GM19468 (cell line): ENCODE results near the gene KLF11.

Experiments used
- ATAC-seq: cut with Tn5 transposase; IDR thresholded peaks from one replicate; pipeline ENCODE4 v1.9.1; 2021; ENCODE audit warnings: mild to moderate bottlenecking, moderate library complexity, moderate number of reproducible peaks; ENCODE audit not compliant: unreplicated experiment; ENCODE audit errors: extremely low read depth

Gene KLF11

DNA sequence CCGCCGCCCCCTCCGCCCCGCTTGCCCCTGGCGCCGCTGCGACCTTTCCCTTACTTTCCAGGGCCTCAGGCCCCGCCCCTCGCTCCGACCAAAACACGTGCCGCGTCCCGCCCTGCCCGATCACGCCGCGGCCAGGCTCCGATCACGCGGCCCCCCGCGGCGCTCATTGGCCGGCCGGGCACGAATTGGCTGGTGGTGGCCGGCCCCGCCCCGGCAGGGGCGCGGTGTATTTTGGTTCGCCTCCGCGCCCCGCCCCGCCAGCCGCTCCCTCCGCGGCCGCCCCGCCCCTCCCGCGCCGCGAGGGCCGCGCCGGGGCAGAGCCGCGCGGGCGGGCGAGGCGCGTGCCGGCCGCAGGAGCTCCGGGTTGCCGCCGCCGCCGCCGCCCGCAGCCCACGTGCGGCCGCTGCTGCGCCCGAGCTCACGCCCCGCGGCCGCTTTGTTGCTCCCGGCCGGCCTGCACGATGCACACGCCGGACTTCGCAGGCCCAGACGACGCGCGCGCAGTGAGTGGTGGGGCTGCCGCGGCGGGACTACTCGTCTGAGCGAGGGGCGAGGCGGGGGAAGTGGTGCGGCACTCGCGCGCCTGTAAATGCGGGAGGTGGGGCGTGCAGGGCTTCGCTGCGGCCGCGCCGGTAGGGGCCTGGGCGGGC is at the start of gene KLF11:
KLF11 (plus strand) TSS at position 295 of the 650 bp plus-strand sequence; CDS start at position 462, 167 bp downstream.
- ATAC-seq, result peak; percentile 58

DNA sequence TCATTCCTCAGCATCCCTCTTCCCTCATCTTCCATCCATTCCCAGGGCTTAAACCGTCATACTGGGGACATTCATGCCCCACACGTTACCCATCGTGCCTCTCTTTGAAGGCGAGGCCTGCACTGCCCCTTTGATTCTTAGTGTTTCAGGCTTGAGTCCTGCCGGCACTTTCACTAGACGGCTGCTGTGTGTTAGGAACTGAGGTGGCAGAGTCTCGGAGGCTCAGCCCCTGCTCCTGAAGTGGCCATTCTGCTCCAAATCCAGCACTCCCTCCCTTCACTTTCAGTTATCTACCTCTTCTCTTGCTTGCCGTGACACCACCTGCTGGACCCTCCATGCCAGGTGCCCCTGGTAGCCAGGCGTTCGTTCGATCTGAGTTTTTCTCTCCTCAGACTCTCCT is 48.9 kb upstream of the KLF11 start:
- ATAC-seq, result no peak

DNA sequence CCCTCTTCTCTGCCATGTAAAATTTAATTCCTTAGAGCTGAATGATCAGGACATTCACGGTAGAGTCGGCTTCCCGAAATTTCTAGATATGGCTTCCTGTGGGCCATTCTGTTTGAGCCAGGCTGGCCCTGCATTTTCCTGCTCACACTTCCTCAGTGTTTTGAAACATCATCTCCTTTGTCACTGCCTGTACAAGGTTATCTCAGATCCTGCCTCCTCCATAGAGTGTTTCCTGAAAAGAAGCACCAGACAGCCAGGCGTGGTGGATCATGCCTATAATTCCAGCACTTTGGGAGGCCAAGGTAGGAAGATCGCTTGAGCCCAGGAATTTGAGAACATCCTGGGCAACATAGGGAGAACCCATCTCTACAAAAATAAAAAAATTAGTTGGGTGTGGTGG is 48.3 kb upstream of the KLF11 start:
- no peak for ATAC-seq

- no peak for ATAC-seq
Measured at GRCh38 chr2:9996321-9996720, 47.0 kb upstream of the KLF11 start.

DNA sequence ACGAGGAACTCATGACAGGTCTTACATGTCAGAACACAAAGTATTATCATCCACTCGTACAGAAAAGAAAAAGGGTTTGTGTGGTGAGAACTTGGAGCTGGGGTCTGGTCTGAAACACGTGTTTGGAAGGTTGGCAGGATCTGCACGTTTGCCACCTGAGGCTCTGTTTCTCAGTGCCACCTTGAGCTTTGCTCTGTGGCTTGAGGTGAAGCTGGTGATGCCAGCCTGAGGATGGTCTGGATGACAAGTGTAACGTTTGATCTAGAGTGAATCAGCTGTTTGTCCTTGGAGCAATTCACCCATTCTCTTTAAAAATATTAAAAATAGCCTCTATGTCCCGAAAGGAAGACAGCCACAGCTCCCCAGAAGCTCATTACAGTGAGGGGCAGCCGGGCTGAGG is 45.4 kb upstream of the KLF11 start:
- no peak for ATAC-seq

- no peak for ATAC-seq
Measured at GRCh38 chr2:9998916-9999654, 44.3 kb upstream of the KLF11 start.

- ATAC-seq, result no peak
Measured at GRCh38 chr2:9999693-10000092, 43.7 kb upstream of the KLF11 start.

DNA sequence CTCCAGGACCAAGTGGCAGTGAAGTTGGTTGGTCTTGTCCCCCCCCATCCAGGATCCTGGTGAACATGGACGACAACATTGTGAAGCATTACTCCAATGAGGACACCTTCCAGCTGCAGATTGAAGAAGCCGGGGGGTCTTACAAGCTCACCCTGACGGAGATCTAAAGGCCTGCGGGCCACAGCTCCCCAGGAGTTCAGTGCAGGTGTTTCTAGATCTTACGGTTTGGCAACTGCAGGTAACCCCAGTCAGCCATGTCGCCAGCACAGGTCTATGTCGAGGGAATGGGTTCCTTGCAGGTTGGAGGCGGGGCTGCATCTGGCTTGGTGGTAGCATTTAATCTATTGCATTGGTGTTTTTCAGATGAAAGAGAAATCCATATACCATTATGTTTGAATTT is 42.8 kb upstream of the KLF11 start:
- ATAC-seq, result no peak

- no peak for ATAC-seq
Measured at GRCh38 chr2:10001586-10001985, 41.8 kb upstream of the KLF11 start.

DNA sequence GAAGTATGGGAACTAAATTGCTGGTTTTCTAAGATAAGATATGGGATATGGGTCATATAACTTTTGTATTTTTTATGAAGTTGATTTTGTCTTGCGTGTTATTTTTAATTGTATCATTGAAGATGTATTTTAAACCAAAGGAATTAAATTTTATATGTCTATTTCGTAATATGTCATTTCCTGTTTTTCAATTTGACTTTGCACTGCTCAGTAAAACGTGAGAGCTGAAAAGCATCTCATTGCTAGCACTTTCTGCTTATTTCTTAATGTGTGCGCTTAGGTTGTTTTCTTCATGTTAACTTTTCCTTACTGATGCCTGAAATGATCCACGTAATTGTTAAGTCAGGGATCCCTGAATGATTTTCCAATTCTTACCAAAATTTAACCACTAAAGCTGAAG is 41.2 kb upstream of the KLF11 start:
- ATAC-seq, result no peak

DNA sequence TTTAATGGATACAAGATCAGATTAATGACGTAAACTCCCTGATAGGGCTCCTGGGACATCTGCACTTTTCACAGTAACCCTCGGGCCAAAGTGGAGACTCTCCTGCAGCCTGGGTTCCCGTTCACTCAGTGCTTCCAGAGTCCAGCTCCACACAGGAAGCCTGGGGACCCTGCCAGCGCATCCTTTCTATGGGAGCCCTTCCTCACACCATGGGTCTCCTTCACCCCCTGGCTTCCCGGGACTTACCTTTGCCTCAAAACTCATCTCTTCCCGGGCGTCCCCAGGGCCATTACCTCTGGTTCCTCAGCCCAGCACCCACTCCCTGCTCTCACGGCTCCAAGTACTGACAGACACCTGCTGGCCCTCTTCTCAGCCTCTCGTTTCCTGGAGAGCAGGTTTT is 40.7 kb upstream of the KLF11 start:
- ATAC-seq, result no peak

DNA sequence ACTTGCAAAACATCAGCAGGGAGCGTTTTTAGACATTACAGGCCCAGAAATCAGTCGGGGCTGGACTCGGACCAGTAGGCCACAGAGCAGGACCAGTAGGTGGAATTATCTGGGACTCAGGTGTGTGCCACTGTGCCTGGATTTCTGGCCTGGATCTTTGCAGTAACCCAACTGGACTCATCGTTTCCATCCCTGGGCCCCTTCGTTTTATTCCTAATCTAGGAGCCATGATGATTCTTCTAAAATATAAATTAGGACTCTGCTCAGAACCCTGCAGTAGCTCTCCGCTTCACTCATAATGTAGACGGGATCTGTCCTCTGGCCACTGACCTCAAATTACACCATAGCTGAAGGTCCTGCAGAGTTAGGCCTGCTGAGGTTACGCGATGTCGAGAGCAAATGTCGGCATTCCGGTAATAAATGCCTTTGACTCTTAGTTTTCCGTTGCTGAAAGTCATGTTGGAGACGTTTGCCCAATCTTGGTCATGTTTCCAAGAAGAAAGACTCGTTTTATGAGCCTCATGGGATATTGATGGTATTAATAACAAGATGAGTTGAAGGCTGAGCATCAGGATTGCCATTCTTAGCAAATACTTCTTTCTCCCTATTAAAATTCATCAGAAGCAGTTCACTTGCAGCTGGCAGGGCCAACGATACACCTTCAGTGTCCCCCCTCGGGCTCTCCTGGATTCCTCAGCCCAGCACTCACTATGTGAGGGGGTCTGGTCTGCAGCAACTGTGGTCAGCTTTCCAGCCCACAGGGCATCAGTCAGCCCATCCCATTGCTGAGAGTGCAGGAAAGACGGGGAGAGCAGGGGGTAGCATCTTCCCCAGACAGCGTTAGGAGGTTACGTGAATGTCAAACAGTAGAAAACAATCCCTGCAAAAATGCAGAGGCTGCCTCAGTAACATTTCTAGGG is 39.9 kb upstream of the KLF11 start:
- no peak for ATAC-seq

- ATAC-seq, result no peak
Measured at GRCh38 chr2:10004401-10004800, 38.9 kb upstream of the KLF11 start.

- no peak for ATAC-seq
Measured at GRCh38 chr2:10004836-10005235, 38.5 kb upstream of the KLF11 start.

DNA sequence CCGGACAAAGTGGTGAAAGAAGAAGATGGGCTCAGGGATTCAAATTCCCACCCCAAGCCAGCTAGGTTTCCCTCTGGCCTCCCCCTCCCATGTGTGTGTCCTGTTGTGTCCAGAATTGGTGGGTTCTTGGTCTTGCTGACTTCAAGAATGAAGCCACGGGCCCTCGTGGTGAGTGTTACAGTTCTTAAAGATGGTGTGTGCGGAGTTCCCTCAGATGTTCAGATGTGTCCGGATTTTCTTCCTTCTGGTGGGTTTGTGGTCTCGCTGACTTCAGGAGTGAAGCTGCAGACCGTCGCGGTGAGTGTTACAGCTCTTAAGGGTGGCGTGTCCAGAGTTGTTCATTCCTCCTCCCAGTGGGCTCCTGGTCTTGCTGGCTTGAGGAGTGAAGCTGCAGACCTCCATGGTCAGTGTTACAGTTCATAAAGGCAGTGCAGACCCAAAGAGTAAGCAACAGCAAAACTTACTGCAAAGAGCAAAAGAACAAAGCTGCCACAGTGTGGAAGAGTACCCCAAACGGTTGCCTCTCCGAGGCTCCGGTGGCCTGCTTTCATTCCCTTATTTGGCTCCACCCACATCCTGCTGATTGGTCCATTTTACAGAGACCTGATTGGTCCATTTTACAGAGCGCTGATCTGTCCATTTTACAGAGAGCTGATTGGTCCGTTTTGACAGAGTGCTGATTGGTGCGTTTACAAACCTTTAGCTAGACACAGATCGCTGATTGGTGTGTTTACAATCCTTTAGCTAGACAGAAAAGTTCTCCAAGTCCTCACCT is 37.7 kb upstream of the KLF11 start:
- no peak for ATAC-seq

DNA sequence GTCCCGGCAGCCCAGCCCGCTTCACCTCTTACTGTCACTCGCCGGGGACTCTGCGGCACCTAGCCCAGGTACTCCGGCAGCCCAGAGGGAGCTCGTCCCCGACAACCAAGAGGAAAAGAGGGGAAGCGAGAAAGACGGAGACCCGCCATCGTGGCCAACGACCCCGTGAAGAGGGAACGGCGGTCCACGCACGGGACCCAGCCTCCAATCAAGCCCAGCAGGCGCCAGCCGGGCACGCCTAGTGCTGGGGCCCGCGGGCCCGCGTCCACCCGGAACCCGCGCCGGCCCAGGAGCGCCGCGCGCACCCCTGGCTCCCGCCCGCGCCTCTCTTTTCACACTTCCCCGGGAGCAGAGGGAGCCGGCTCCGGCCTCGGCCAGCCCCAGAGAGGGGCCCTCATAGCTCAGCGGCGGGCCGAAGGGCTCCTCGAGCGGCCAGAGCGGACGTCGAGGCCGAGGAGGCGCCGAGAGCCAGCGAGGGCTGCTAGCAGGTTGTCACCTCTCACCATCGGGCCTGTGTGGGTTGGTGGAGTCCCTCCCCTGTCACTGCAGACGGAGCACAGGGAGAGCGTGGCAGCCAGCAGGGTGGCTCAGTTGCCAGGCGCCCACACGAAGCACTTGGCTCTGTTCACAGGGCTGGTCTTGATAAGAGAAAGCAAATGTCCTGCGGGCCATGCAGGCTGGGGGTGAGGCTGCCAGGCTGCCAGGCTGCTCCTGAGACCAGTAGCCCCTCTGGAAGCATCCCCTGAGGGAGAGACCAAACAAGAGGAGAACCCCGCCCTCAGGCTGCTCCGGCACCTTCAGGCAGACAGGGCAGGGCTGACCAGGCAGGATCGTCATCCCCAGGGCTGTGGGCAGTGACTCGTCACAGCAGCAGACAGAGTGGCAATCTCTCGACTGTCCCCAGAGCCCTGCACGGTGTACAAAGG is 36.9 kb upstream of the KLF11 start:
- no peak for ATAC-seq

DNA sequence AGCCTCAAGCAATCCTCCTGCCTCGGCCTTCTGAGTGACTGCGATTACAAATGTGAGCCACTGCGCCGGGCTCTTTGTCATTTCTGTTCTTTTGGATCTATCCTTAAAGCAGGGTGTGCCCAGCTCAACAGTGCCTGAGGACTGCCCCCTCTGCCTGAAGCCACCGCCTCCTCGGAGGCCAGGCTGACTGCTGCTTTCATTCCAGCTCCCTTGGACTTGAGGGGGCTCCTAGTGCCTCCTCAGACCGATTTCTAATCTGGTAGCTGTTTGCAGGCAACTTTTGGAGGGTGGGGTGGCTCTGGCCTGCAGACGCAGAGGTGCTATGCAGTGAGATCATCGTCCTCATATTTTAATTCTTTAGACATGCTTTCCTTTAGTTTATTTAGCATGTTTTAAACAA is 35.9 kb upstream of the KLF11 start:
- ATAC-seq, result no peak

- no peak for ATAC-seq
Measured at GRCh38 chr2:10007921-10008808, 35.2 kb upstream of the KLF11 start.
